ENCODE measurements around the gene SPPL2C.
A peak's percentile ranks its signal among the peaks of the same experiment; 100 is the strongest.

SPPL2C gene

GRCh38 chr17:45889579-45889978 is 44.9 kb downstream of the SPPL2C start:
- no peak for DNase-seq (ENCODE audit: insufficient read length, low spot score)
- TF ChIP-seq POLR2A (IDR thresholded peaks at IDR 0.05; ENCODE audit: low read depth, low read length): no peak
- FAIRE-seq: no peak

DNA sequence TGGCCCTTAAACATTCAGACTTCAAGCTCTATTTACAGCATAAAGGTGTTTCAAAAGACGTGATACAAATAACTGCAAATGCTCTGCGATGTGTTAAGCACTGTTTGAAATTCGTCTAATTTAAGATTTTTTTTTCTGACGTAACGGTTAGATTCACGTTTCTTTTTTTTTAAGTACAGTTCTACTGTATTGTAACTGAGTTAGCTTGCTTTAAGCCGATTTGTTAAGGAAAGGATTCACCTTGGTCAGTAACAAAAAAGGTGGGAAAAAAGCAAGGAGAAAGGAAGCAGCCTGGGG is 49.0 kb downstream of the SPPL2C start:
- DNase-seq (ENCODE audit: insufficient read length, low spot score) (no peak), FAIRE-seq (no peak)
- TF ChIP-seq POLR2A (IDR thresholded peaks at IDR 0.05; ENCODE audit: low read depth, low read length): no peak

- DNase-seq (ENCODE audit: insufficient read length, low spot score): peak; percentile 98
- peak; percentile 58 for FAIRE-seq
- TF ChIP-seq POLR2A (IDR thresholded peaks at IDR 0.05; ENCODE audit: low read depth, low read length): peak; percentile 90
Observed at GRCh38 chr17:45894022-45894784, 49.5 kb downstream of the SPPL2C start, which contains the start of gene MAPT. Gene MAPT, plus strand, starts transcription at chr17:45894554. Its CDS starts 67,784 bp downstream, at chr17:45962338.

DNA sequence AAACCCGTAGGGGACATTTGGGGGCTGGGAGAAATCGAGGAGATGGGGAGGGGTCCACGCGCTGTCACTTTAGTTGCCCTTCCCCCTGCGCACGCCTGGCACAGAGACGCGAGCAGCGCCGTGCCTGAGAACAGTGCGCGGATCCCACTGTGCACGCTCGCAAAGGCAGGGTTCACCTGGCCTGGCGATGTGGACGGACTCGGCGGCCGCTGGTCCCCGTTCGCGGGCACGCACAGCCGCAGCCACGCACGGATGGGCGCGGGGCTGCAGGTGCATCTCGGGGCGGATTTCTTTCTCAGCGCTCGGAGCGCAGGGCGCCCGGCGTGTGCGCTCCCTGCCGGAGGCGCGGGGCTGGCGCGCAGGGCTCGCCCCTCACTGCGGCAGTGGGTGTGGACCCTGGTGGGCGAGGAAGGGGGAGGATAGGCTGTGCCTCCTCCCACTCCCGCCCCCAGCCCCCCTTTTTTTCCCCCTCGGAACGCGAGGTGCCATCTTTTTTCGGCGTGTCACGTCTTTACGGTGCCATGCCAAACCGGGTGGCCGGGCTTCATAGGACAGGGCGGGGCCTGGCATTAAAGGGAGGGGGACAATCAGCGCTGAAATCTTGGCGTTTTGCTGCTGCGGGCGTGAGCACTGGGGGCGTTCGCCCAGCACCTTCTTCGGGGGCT is 50.8 kb downstream of the SPPL2C start:
- no peak for DNase-seq (ENCODE audit: insufficient read length, low spot score)
- TF ChIP-seq POLR2A (IDR thresholded peaks at IDR 0.05; ENCODE audit: low read depth, low read length): no peak
- FAIRE-seq: no peak

DNA sequence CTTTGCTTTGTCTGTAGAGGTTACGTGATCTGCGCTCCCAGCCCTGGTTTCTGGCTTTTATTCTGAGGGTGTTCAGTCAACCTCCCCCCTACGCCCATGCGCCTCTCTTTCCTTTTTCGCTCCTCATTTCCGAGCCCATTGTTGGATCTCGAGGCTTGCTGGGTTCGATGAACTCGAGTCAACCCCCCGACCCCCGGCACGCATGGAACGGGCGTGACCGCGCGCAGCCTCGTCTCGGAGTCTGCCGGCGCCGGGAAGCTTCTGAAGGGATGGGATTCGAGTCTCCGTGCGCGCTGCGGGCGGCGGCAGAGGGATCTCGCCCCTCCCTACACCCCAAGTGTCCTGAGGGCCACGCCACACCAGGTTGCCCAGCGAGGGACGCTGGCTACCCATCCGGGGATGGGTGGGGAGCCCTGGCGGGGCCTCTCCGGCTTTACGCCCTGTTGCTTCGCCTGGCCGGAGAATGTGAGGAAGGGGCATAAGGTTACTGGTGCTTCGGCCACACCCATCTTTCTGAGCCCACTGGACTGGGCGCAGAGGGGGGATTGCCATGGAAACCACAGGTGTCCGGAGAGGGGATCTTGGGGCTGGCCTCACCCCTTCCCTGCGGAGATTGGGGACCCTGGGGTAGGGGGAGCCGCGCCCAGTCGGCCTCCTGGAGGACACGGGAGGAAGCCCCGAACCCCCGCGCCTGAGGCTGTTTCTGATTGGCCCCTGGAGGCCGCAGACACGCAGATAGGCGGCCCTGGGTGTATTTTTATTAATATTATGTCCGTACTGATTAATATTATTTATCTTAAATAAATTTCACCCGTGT is 51.5 kb downstream of the SPPL2C start:
- no peak for TF ChIP-seq POLR2A (IDR thresholded peaks at IDR 0.05; ENCODE audit: low read depth, low read length)
- no peak for FAIRE-seq
- no peak for DNase-seq (ENCODE audit: insufficient read length, low spot score)

Data from H54 (cell line).